NCI-H345 treated with DMSO at 0.1 percent for 48 hours (cell line): ENCODE results near the gene PDCD2L.
"Not testable (repeated sequence)": the region's sequence is repeated elsewhere in the genome, so short reads cannot be mapped to it uniquely, and the experiment has no call there.

Experiments used
- DNase-seq: peaks from one replicate; lab custom pipeline; 2025; ENCODE audit not compliant: unreplicated experiment; lab: John Stamatoyannopoulos, UW

The PDCD2L gene

DNA sequence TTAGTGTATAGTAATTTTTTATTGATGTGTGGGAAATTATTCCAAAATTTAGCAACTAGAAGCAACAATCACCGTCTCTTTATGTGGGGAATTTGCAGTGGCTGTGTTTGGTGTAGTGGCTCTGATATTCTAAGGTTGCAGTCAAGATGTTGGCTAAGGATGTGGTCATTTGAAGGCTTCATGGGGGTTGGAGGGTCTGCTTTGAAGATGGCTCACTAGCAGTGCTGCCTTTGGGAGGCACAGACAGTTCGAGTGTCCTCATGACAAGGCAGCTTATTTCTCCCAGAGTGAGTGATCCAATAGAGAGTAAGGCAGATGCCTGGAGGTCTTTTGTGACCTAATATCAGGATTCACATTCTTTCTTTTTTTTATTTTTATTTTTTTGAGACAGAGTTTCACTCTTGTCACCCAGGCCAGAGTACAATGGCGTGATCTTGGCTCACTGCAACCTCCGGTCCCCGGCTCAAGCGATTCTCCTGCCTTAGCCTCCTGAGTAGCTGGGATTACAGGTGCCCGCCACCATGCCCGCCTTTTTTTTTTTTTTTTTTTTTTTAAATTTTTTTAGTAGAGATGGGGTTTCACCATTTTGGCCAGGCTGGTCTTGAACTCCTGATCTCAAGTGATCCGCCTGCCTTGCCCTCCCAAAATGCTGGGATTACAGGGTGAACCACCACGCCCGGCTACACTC lies 30.5 kb upstream of the PDCD2L start:
- DNase-seq, result no peak

- no peak for DNase-seq
These were observed 28.6 kb upstream of the PDCD2L start for GRCh38 chr19:34375598-34375997.

GRCh38 chr19:34380639-34381241 lies 23.5 kb upstream of the PDCD2L start:
- no peak for DNase-seq

GRCh38 chr19:34381399-34382251 lies 22.6 kb upstream of the PDCD2L start:
- no peak for DNase-seq

GRCh38 chr19:34382471-34382870 lies 21.7 kb upstream of the PDCD2L start:
- DNase-seq, result no peak

- DNase-seq, result no peak
These were observed 20.6 kb upstream of the PDCD2L start for GRCh38 chr19:34383599-34383998.

GRCh38 chr19:34386645-34387445 lies 17.4 kb upstream of the PDCD2L start:
- DNase-seq, result no peak

GRCh38 chr19:34387446-34387810 lies 16.8 kb upstream of the PDCD2L start:
- no peak for DNase-seq

DNA sequence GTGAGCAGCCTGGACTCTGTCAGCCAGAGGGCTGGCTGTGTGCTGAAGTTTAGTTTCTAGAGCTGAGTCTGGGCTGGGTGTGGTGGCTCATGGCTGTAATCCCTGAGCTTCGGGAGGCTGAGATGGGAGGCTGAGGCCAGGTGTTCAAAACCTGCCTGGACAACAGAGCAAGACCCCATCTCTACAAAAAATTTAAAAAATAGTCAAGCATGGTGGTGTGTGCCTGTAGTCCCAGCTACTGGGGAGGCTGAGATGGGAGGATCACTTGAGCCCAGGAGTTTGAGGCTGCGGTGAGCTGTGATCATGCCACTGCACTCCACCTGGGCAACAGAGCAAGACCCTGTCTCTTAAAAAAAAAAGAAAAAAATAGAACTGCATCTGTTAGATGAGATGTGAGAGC lies 15.5 kb upstream of the PDCD2L start:
- not testable (repeated sequence) for DNase-seq

GRCh38 chr19:34391813-34392212 lies 12.4 kb upstream of the PDCD2L start:
- no peak for DNase-seq

GRCh38 chr19:34393031-34393430 lies 11.2 kb upstream of the PDCD2L start:
- no peak for DNase-seq

- no peak for DNase-seq
These were observed 10.6 kb upstream of the PDCD2L start for GRCh38 chr19:34393629-34394028.

GRCh38 chr19:34397853-34398252 lies 6.3 kb upstream of the PDCD2L start:
- no peak for DNase-seq

GRCh38 chr19:34399886-34400285 lies 4.3 kb upstream of the PDCD2L start:
- DNase-seq, result no peak

GRCh38 chr19:34400844-34401243 lies 3.4 kb upstream of the PDCD2L start:
- DNase-seq, result not testable (repeated sequence)

DNA sequence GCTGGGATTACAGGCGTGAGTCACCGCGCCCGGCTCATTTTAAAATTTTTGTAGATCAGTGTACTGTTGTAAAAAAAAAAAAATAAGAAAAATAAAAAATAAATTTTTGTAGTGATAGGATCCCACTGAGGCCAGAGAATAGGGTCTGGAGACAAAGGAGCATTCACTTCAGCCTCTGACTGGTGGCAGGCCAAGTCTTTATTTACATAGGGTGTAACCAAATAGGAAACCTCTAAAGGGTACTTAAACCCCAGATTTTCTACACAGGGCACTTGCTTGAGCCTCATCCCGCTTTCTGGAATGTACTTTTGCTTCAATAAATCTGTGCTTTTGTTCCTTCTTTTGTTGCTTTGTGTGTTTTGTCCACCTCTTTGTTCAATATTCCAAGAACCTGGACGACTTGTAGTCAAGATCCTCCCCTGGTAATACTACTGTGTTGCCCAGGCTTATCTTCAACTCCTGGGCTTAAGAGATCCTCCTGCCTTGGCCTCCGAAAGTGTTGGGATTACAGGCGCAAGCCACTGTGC lies 2.1 kb upstream of the PDCD2L start:
- DNase-seq, result no peak

- DNase-seq, result no peak
These were observed 453 bp upstream of the PDCD2L start for GRCh38 chr19:34403784-34404108.

- DNase-seq, result no peak
These were observed 1.9 kb downstream of the PDCD2L start for GRCh38 chr19:34405892-34406660.

DNA sequence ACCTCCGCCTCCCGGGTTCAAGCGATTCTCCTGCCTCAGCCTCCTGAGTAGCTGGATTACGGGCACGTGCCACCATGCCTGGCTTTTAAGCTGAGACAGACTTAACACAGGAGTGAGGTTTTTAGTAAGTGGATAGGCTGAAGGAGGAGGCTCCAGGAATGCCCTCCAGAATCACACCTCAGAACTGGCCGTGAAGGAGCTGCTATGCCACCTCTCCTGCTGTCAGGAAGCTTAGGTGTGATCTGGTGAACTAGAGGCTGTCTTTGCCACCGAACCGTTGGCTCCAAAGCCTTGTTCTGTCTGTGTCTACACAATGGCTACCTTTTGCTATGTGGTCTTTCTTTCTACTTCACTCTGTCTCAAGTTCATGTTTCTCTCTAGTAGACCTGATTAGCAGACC lies 4.2 kb downstream of the PDCD2L start:
- no peak for DNase-seq
